Measurements from ENCODE around the gene SNTB2. TPM values are rescaled to one million over a fixed set of nuclear protein-coding genes. Genes with fewer than 3 reads are reported as not detected.

The SNTB2 gene
- total and polyA plus RNA-seq, 2 of the 8 experiments (the other 6 are each of a cell fraction or from before 2014, with no cell fraction given) = 6.0 to 16.1 TPM

DNA sequence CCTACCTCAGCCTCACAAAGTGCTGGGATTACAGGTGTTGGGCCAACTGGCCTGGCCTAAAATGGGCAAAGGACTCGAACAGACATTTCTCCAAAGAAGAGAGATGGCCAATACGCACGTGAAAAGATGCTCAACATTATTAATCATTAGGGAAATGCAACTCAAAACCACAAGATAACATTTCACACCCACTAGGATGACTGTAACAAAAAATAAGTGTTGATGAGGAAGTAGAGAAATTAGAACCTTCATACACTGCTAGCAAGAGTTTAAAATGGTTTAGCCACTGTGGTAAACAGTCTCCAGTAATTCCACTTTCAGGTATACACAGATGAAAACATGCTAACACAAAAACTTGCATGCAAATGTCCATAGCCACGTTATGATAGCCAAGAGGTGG, 159.0 kb downstream of the SNTB2 start:
- 91% methylated on average over 4 of the region's 4 CpGs; no CpG with 5 or more reads in 1 of the 2 experiments for WGBS, 2 experiments (ENCODE audit: extremely low coverage in 1 of 2, insufficient coverage in 1 of 2, insufficient read length in 1 of 2, insufficient replicate concordance in 2 of 2, low coverage in 1 of 2, low lambda C conversion rate in 2 of 2, missing lambda C conversion rate in 1 of 2)
- no peaks in the 10 kb centered on the region for H3K27me3 ChIP-seq (replicated peaks in 1 of 4; ENCODE audit: control insufficient read depth in 3 of 4, extremely low read depth in 1 of 4, insufficient read depth in 3 of 4, low read length in 3 of 4)
- POLR2A ChIA-PET (ENCODE audit: partially characterized antibody) = interaction anchor here (0.6 to 29.8 kb wide), 3 partner anchors 12 to 31 kb away, joined by 3 to 497 read pairs (median 3); partner anchors contain the start of genes PDF and VPS4A
- H2AFZ ChIP-seq (ENCODE audit: low read length) = no peak overlapping the region
- peaks cover 13 to 34% (median 15%) of the 10 kb centered on the region in 4 experiments for H3K36me3 ChIP-seq (ENCODE audit: control insufficient read depth in 2 of 4, insufficient read depth in 4 of 4, low read length in 3 of 4)
- no peak overlapping the region for H4K5ac ChIP-seq (ENCODE audit: insufficient read length, low read depth, low read length)
- FAIRE-seq (no peak), DNase-seq (ENCODE audit: low read depth in 1 of 2, low spot score in 2 of 2) (no peak)
- no peak overlapping the region for H3K14ac ChIP-seq (ENCODE audit: insufficient read length)
- peaks cover 2 to 12% of the 10 kb centered on the region in 2 experiments; a peak in 3 of 4 replicates for H3K79me2 ChIP-seq (ENCODE audit: control insufficient read depth in 1 of 2, insufficient read depth in 2 of 2, low read length in 2 of 2)
- H3K23ac ChIP-seq (ENCODE audit: insufficient read length) = no peak overlapping the region
- no peak overlapping the region for H2BK15ac ChIP-seq (ENCODE audit: low read length)
- no peaks in the 10 kb centered on the region for H3K9me3 ChIP-seq (ENCODE audit: insufficient read depth in 2 of 2, low read depth in 1 of 2, low read length in 1 of 2)
- no peak overlapping the region for H2BK20ac ChIP-seq (ENCODE audit: low read length)
- H2BK5ac ChIP-seq (ENCODE audit: low read depth, low read length) = no peak overlapping the region
- H3K18ac ChIP-seq (ENCODE audit: extremely low read depth, low read length) = no peak overlapping the region
- no peaks in the 10 kb centered on the region for H4K20me1 ChIP-seq (replicated peaks in 1 of 2; ENCODE audit: control insufficient read depth in 1 of 2, insufficient read depth in 2 of 2, low read length in 2 of 2)
- no peak overlapping the region for H2BK120ac ChIP-seq (replicated peaks; ENCODE audit: low read depth, low read length)
- no peak overlapping the region for H4K8ac ChIP-seq (ENCODE audit: extremely low read depth, insufficient read depth, low read length)
- H3K4me2 ChIP-seq (ENCODE audit: insufficient read depth in 1 of 2, low read depth in 2 of 2, low read length in 2 of 2) = no peak overlapping the region
- no peaks in the 10 kb centered on the region for H3K79me1 ChIP-seq (ENCODE audit: low read depth, low read length)
- CTCF ChIA-PET (ENCODE audit: partially characterized antibody) = no interaction called here
- no peak overlapping the region for H3K4me3 ChIP-seq (ENCODE audit: extremely low read depth in 1 of 4, insufficient read depth in 2 of 4, low read depth in 3 of 4, low read length in 4 of 4)
- H4K91ac ChIP-seq (replicated peaks; ENCODE audit: insufficient read length, low read length) = no peak overlapping the region
- H3K9ac ChIP-seq (replicated peaks in 1 of 4; ENCODE audit: extremely low read depth in 1 of 4, low read depth in 3 of 4, low read length in 3 of 4) = no peak overlapping the region
- H2AK5ac ChIP-seq (ENCODE audit: low read depth, low read length) = no peak overlapping the region
- no peaks in the 10 kb centered on the region for H3K23me2 ChIP-seq (ENCODE audit: low read depth, low read length)
- H3K27ac ChIP-seq (ENCODE audit: low read depth, low read length) = no peak overlapping the region
- no peak overlapping the region for H3K56ac ChIP-seq (replicated peaks; ENCODE audit: insufficient read length, low read depth, low read length)
- no peaks in the 10 kb centered on the region for H3K4me1 ChIP-seq (replicated peaks in 1 of 4; ENCODE audit: control insufficient read depth in 3 of 4, insufficient read depth in 4 of 4, low read length in 3 of 4)
- no peak overlapping the region for H3K4ac ChIP-seq (replicated peaks; ENCODE audit: insufficient read length, low read depth, low read length)
- H2BK12ac ChIP-seq (ENCODE audit: low read depth, low read length) = no peak overlapping the region
- TF ChIP-seq TAF7 (optimal IDR thresholded peaks at IDR 0.05; ENCODE audit: borderline replicate concordance, low read depth, low read length) (no peak), KDM5A (IDR thresholded peaks at IDR 0.05; ENCODE audit: low read length) (no peak), CTBP2 (IDR thresholded peaks at IDR 0.05; ENCODE audit: borderline replicate concordance, insufficient read depth, insufficient read length, low read length) (no peak), JUN (IDR thresholded peaks at IDR 0.05; ENCODE audit: low read depth, low read length) (no peak), HDAC2 (IDR thresholded peaks at IDR 0.05; ENCODE audit: borderline replicate concordance in 1 of 2, low read depth in 2 of 2, low read length in 2 of 2) (no peak), EGR1 (IDR thresholded peaks at IDR 0.05; ENCODE audit: borderline replicate concordance, low read depth, low read length) (no peak), FOSL1 (IDR thresholded peaks at IDR 0.05; ENCODE audit: insufficient read depth, low read depth, low read length) (no peak), MAFK (IDR thresholded peaks at IDR 0.05; ENCODE audit: low read depth, low read length) (no peak), NANOG (IDR thresholded peaks at IDR 0.05; ENCODE audit: insufficient read depth, low read depth, low read length, poor library complexity, severe bottlenecking) (no peak), KDM1A (IDR thresholded peaks at IDR 0.05; ENCODE audit: borderline replicate concordance, low read length) (no peak), SIN3A (conservative IDR thresholded peaks at IDR 0.05 in 1 of 2, IDR thresholded peaks at IDR 0.05 in 1 of 2; ENCODE audit: low read depth in 1 of 2, low read length in 2 of 2) (no peak), KDM4A (IDR thresholded peaks at IDR 0.05; ENCODE audit: low read depth, low read length, severe bottlenecking) (no peak), ZNF274 (IDR thresholded peaks at IDR 0.05; ENCODE audit: borderline replicate concordance, extremely low read depth, low read length) (no peak)
